HCT116 (cell line): Measurements from ENCODE around the gene ITGA1. TPM values are rescaled to one million over a fixed set of nuclear protein-coding genes. Genes with fewer than 3 reads are reported as not detected.

Source experiments
- ATAC-seq: fragments of 200-7000 bp; cut with Tn5 transposase; 2 replicates; pipeline ENCODE4 v1.9.1; 2020; ENCODE audit warnings: mild to moderate bottlenecking, moderate library complexity
- BruUV-seq: library from RNA; stranded (reverse); fragments of 400-500 nt; replicated peaks from 2 replicates; lab custom pipeline; 2021; lab: Mats Ljungman, UMichigan
- CTCF ChIA-PET: fragments of 300-600 bp; sonication (Branson Sonifier 250); formaldehyde crosslinking; loops from one replicate; lab custom pipeline; 2021; ENCODE audit warnings: antibody characterized with exemption; lab: Charles Lee
- POLR2A ChIA-PET: fragments of 300-600, 350-600 bp; sonication (Branson Sonifier 250); formaldehyde crosslinking; loops from one replicate; lab custom pipeline; 2021; ENCODE audit warnings: antibody characterized with exemption; lab: Charles Lee
- RAD21 ChIA-PET, 2 experiments: fragments of 300-600 bp; sonication (Branson Sonifier 250); formaldehyde crosslinking; loops; one replicate each; lab custom pipeline; 2023; ENCODE audit warnings: low total read pairs in 2 of 2; ENCODE audit not compliant: uncharacterized antibody in 2 of 2, unreplicated experiment in 2 of 2, low non-redundant PET in 1 of 2; lab: Charles Lee
- DNase-seq: peaks from one replicate; pipeline ENCODE4 v3.0.0-alpha.2; 2010; ENCODE audit warnings: low read depth, low spot score
- H2AFZ ChIP-seq: fragments of 200-600 bp; shearing (Covaris generic), sonication (generic); 2 replicates; pipeline ENCODE4 v1.6.1; 2017; ENCODE audit warnings: low read depth, mixed run types, mixed read lengths, antibody characterized with exemption, low read length; ENCODE audit not compliant: poor library complexity, severe bottlenecking
- H3K27ac ChIP-seq: 2 replicates; pipeline ENCODE4 v1.5.1; 2012; ENCODE audit warnings: low read depth, low read length
- H3K27me3 ChIP-seq: fragments of 200-600 bp; sonication (generic); 2 replicates; pipeline ENCODE4 v1.6.1; 2016; ENCODE audit warnings: mixed run types, low read length, mixed read lengths; ENCODE audit not compliant: insufficient read depth
- H3K36me3 ChIP-seq, 2 experiments: fragments of 200-500 bp in 1 of 2; fragments of 200-600 bp in 1 of 2; sonication (Bioruptor generic) in 1 of 2; sonication (generic) in 1 of 2; 2 replicates each; pipeline versions ENCODE4 v1.5.1 to v1.6.1; 2014 to 2016; ENCODE audit warnings: low read length in 2 of 2, inconsistent platforms in 1 of 2, mixed read lengths in 1 of 2, mixed run types in 1 of 2; ENCODE audit not compliant: insufficient read depth in 2 of 2, control insufficient read depth in 1 of 2
- H3K4me1 ChIP-seq, 2 experiments: fragments of 200-600 bp in 1 of 2; sonication (generic) in 1 of 2; 2 replicates each; pipeline versions ENCODE4 v1.5.1 to v1.6.1; 2012 to 2017; ENCODE audit warnings: low read length in 2 of 2, inconsistent platforms in 1 of 2, mild to moderate bottlenecking in 1 of 2, mixed read lengths in 1 of 2, mixed run types in 1 of 2, moderate library complexity in 1 of 2; ENCODE audit not compliant: insufficient read depth in 2 of 2, control insufficient read depth in 1 of 2
- H3K4me2 ChIP-seq: fragments of 200-600 bp; sonication (generic); 2 replicates; pipeline ENCODE4 v1.6.1; 2017; ENCODE audit warnings: mixed run types, low read length, mixed read lengths
- H3K4me3 ChIP-seq, 2 experiments: fragments of 200-600 bp in 1 of 2; sonication (generic) in 1 of 2; replicated peaks in 1 of 2; 2 replicates each; pipeline ENCODE4 v1.5.1; 2011 to 2016; ENCODE audit warnings: low read length in 2 of 2, control low read depth in 1 of 2, low read depth in 1 of 2, mild to moderate bottlenecking in 1 of 2, mixed read lengths in 1 of 2, mixed run types in 1 of 2
- H3K79me2 ChIP-seq: fragments of 200-600 bp; sonication (generic); 2 replicates; pipeline ENCODE4 v1.6.1; 2017; ENCODE audit warnings: mild to moderate bottlenecking, mixed run types, low read length, moderate library complexity, mixed read lengths; ENCODE audit not compliant: insufficient read depth
- H3K9ac ChIP-seq: fragments of 200-600 bp; sonication (generic); 2 replicates; pipeline ENCODE4 v1.6.1; 2016; ENCODE audit warnings: low read length, mixed read lengths
- H3K9me2 ChIP-seq: fragments of 200-600 bp; sonication (generic), shearing (Covaris generic); 2 replicates; pipeline ENCODE4 v1.6.1; 2017; ENCODE audit warnings: mixed run types, mild to moderate bottlenecking, moderate library complexity; ENCODE audit not compliant: insufficient read depth
- H3K9me3 ChIP-seq, 2 experiments: fragments of 200-500 bp in 1 of 2; fragments of 200-600 bp in 1 of 2; sonication (Bioruptor generic) in 1 of 2; sonication (generic) in 1 of 2; 2 replicates each; pipeline ENCODE4 v1.6.1; 2014 to 2017; ENCODE audit warnings: low read length in 2 of 2, mixed read lengths in 2 of 2, inconsistent platforms in 1 of 2, low read depth in 1 of 2, mild to moderate bottlenecking in 1 of 2, mixed run types in 1 of 2, moderate library complexity in 1 of 2; ENCODE audit not compliant: control insufficient read depth in 1 of 2, insufficient read depth in 1 of 2
- H4K20me1 ChIP-seq: fragments of 200-600 bp; sonication (generic), shearing (Covaris generic); 2 replicates; pipeline ENCODE4 v1.6.1; 2017; ENCODE audit warnings: mixed run types, mild to moderate bottlenecking, moderate library complexity; ENCODE audit not compliant: insufficient read depth
- CBX3 ChIP-seq: IDR thresholded peaks from 2 replicates; pipeline ENCODE4 v1.6.1; 2012; ENCODE audit warnings: low read depth
- POLR2A ChIP-seq: IDR thresholded peaks from 2 replicates; pipeline ENCODE4 v1.7.0; 2011; ENCODE audit warnings: borderline replicate concordance; ENCODE audit not compliant: insufficient read depth, insufficient read length; ENCODE audit errors: extremely low read depth
- RAD21 ChIP-seq: IDR thresholded peaks from 2 replicates; pipeline ENCODE4 v1.6.1; 2012; ENCODE audit warnings: low read depth, mild to moderate bottlenecking
- TCF7L2 ChIP-seq: IDR thresholded peaks from 2 replicates; pipeline ENCODE4 v1.7.0; 2011; ENCODE audit warnings: borderline replicate concordance, inconsistent platforms; ENCODE audit not compliant: insufficient read depth, insufficient read length; ENCODE audit errors: extremely low read depth
- ZNF274 ChIP-seq: fragments of 200-500 bp; sonication (Bioruptor generic); IDR thresholded peaks from 2 replicates; pipeline ENCODE4 v1.6.1; 2014; ENCODE audit warnings: mild to moderate bottlenecking, low read depth, low read length, inconsistent platforms
- intact Hi-C: fragments of 100-400 bp; cut with micrococcal nuclease; formaldehyde crosslinking; loops from 2 replicates; pipeline ENCODE4 v1.10.0; 2022
- total RNA-seq: library from RNA; stranded (reverse); gene quantifications from one replicate; pipeline ENCODE4 v1.2.1, GENCODE V29; 2021; ENCODE audit not compliant: unreplicated experiment
- TF ChIP-seq, protein P1 (sequence below), 3 experiments: fragments of 200-600 bp in 1 of 3; sonication (generic) in 1 of 3; IDR thresholded peaks in 2 of 3; conservative IDR thresholded peaks in 1 of 3; 2 replicates each; pipeline ENCODE4 v1.5.1; 2012 to 2017; ENCODE audit warnings: low read depth in 2 of 3, low read length in 2 of 3, antibody characterized with exemption in 1 of 3, borderline replicate concordance in 1 of 3, control low read depth in 1 of 3, mild to moderate bottlenecking in 1 of 3, mixed read lengths in 1 of 3, mixed run types in 1 of 3, moderate library complexity in 1 of 3; ENCODE audit not compliant: insufficient read depth in 1 of 3

The ITGA1 gene
- total RNA-seq, 1 experiment from 2014 or later: 1.8 TPM

DNA sequence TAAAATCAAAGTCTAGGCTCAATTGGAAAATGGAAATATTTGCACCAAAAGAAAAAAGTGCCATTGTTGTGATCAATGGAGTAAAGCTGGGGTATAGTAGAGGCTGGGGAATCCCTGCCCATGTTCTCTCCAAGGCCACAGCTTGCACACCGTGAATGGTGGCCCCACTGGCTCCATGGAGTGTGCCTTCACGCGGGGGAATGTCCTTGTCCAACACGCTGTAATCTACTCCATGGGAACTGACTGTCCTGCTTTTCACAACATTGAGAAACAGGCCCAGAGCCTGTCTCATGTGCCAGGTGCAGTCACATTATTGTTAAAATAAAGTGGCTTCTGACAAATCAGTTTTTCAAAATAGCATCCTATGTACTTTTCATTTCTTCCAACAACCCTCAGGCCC, 168.3 kb downstream of the ITGA1 start:
- H3K4me3 ChIP-seq: no peak overlapping the region
- RAD21 ChIA-PET: no interaction called here
- CTCF ChIA-PET: no interaction called here

DNA sequence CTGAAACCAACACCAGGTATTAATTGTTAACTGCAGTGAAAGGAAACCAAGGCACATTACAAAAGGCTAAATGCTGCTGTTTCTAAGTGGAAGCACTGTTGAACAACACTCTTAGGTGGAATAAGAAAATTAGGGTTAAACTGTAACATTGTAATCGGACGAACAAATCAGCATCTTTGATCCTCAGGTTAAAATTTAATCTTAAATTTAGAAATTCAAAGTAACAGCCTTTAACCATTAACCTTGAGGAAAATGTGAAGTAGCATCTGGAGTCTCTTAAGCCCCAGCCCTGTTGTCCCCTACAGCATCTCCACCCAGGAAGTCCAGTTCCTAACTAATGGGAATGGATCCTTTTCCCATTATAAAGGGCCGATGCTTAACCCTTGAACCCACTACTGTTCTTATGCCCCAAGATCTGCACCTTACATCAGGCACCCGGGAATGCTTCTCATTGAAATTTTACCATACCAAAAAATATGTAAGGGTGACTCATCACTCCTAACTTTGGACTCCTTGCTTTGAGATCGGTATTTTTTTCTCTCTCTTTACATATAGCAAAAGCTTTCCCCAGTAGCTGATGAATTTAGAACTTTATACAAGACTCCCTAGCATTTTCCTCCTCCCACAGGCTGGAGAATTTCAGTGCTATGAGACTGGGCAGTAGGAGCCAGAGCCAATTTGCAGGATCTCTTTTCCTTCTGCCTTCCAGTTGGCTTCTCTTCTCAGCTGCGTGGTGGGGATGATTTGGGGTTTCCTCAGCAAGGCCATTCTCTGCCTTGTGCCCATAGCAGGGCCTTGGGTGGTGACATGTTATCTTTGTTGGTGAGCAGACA, 169.4 kb downstream of the ITGA1 start:
- no peaks in the 10 kb centered on the region for H3K36me3 ChIP-seq
- no peak for ATAC-seq
- H3K27me3 ChIP-seq: no peaks in the 10 kb centered on the region
- H3K27ac ChIP-seq: no peak overlapping the region
- H4K20me1 ChIP-seq: no peaks in the 10 kb centered on the region
- no peaks in the 10 kb centered on the region for H3K9me2 ChIP-seq
- no peaks in the 10 kb centered on the region for H3K79me2 ChIP-seq
- no peak for DNase-seq
- intact Hi-C loops: no loop called here
- H3K4me2 ChIP-seq: no peak overlapping the region
- ChIA-PET CTCF (interaction anchor here (1.5 kb wide), 1 partner anchor 79 kb away, joined by 3 read pairs; no protein-coding TSS in a partner anchor), RAD21 (no interaction called here), POLR2A (no interaction called here)
- no peaks in the 10 kb centered on the region; a peak in 1 of 4 replicates for H3K4me1 ChIP-seq
- no peak for TF ChIP-seq ZNF274
- no peak overlapping the region for H3K4me3 ChIP-seq
- no peak overlapping the region for H3K9ac ChIP-seq
- no peak overlapping the region for H2AFZ ChIP-seq
- H3K9me3 ChIP-seq: no peaks in the 10 kb centered on the region
- no TSS peak for BruUV-seq

More for the DNA sequence above, 168.3 kb downstream of the ITGA1 start:
- Histone ChIP-seq H3K79me2 (no peaks in the 10 kb centered on the region), H3K9me2 (no peaks in the 10 kb centered on the region), H2AFZ (no peak overlapping the region), H3K27ac (no peak overlapping the region), H3K9ac (no peak overlapping the region), H4K20me1 (no peaks in the 10 kb centered on the region), H3K27me3 (no peaks in the 10 kb centered on the region), H3K36me3 (no peaks in the 10 kb centered on the region), H3K4me1 (no peaks in the 10 kb centered on the region; a peak in 1 of 4 replicates), H3K4me2 (no peak overlapping the region), H3K9me3 (no peaks in the 10 kb centered on the region)
- TF ChIP-seq, protein P1, sequence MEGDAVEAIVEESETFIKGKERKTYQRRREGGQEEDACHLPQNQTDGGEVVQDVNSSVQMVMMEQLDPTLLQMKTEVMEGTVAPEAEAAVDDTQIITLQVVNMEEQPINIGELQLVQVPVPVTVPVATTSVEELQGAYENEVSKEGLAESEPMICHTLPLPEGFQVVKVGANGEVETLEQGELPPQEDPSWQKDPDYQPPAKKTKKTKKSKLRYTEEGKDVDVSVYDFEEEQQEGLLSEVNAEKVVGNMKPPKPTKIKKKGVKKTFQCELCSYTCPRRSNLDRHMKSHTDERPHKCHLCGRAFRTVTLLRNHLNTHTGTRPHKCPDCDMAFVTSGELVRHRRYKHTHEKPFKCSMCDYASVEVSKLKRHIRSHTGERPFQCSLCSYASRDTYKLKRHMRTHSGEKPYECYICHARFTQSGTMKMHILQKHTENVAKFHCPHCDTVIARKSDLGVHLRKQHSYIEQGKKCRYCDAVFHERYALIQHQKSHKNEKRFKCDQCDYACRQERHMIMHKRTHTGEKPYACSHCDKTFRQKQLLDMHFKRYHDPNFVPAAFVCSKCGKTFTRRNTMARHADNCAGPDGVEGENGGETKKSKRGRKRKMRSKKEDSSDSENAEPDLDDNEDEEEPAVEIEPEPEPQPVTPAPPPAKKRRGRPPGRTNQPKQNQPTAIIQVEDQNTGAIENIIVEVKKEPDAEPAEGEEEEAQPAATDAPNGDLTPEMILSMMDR (IDR thresholded peaks at IDR 0.05 in 2 of 3, conservative IDR thresholded peaks at IDR 0.05 in 1 of 3; ENCODE audit: borderline replicate concordance in 1 of 3, insufficient read depth in 1 of 3, low read depth in 2 of 3, low read length in 2 of 3): no peak
- TF ChIP-seq POLR2A (no peak), TCF7L2 (no peak), CBX3 (no peak), RAD21 (no peak)
- ATAC-seq: no peak
- no TSS peak for BruUV-seq
- DNase-seq: no peak
- POLR2A ChIA-PET: no interaction called here
- intact Hi-C loops: no loop called here
